Measurements from ENCODE around the gene SCAMP2. TPM values are rescaled to one million over a fixed set of nuclear protein-coding genes. Genes with fewer than 3 reads are reported as not detected.

The SCAMP2 gene
- total RNA-seq, 1 experiment from 2014 or later = 50.2 TPM

DNA sequence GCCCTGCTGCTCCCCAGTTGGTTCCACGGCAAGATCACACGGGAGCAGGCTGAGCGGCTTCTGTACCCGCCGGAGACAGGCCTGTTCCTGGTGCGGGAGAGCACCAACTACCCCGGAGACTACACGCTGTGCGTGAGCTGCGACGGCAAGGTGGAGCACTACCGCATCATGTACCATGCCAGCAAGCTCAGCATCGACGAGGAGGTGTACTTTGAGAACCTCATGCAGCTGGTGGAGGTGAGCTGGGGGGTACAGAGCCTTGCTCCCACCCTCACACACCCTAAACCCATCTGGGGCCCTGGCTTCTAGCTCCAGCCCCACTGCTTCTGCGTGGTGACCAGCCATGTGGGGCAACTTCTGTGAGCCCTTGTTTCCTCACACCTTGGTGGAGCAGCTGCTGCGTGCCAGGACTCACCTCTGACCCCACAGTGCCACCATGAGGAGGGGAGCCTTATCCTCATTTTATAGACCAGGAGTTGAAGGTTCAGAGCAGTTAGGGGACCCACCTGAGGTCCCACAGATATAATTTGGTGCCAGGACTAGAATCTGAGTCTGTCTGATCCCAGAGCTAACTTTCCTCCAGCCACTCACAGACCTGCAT is 73.8 kb downstream of the SCAMP2 start:
- peaks cover 11 to 36% (median 34%) of the 10 kb centered on the region in 3 experiments; a peak in 5 of 7 replicates for H3K36me3 Mint-ChIP-seq (ENCODE audit: insufficient read depth in 1 of 3, low read depth in 3 of 3)
- Histone ChIP-seq H3K9ac (ENCODE audit: extremely low read depth, insufficient read length, low read length) (no peak overlapping the region), H3K4ac (ENCODE audit: low read depth, low read length) (no peak overlapping the region), H3K56ac (ENCODE audit: insufficient read length, low read depth, low read length) (no peak overlapping the region), H4K5ac (ENCODE audit: insufficient read length, low read depth, low read length) (no peak overlapping the region), H4K8ac (replicated peaks; ENCODE audit: insufficient read length, low read depth, low read length) (no peak overlapping the region), H2AFZ (ENCODE audit: low read length) (no peak overlapping the region), H2BK120ac (ENCODE audit: low read depth, low read length, poor library complexity, severe bottlenecking) (no peak overlapping the region), H3T11ph (ENCODE audit: low read length) (no peak overlapping the region), H3K18ac (ENCODE audit: insufficient read length, low read depth, low read length) (no peak overlapping the region), H2BK20ac (ENCODE audit: low read depth, low read length, poor library complexity, severe bottlenecking) (no peak overlapping the region), H4K20me1 (ENCODE audit: control insufficient read depth, insufficient read depth, insufficient read length) (no peaks in the 10 kb centered on the region), H4K91ac (ENCODE audit: insufficient read length, low read depth, low read length) (no peak overlapping the region), H2BK12ac (ENCODE audit: insufficient read length, low read depth, low read length) (no peak overlapping the region), H3K9me3 (ENCODE audit: control insufficient read depth, low read depth, low read length) (no peaks in the 10 kb centered on the region), H3K23ac (ENCODE audit: insufficient read length, low read depth, low read length) (no peak overlapping the region), H2AK5ac (ENCODE audit: insufficient read length, low read length) (no peak overlapping the region), H2BK15ac (ENCODE audit: low read depth, low read length) (no peak overlapping the region), H3K14ac (ENCODE audit: insufficient read depth, low read length) (no peak overlapping the region; the same call in 1 of the 2 replicates), H3K27me3 (ENCODE audit: insufficient read depth, low read length) (no peaks in the 10 kb centered on the region), H3K79me2 (ENCODE audit: insufficient read depth, low read length) (no peaks in the 10 kb centered on the region), H3K4me2 (ENCODE audit: insufficient read depth, insufficient read length, low read length) (no peak overlapping the region), H3K27ac (ENCODE audit: insufficient read length, low read depth, low read length) (no peak overlapping the region), H3K23me2 (ENCODE audit: insufficient read length, low read depth, low read length, poor library complexity, severe bottlenecking) (no peaks in the 10 kb centered on the region), H3K79me1 (ENCODE audit: insufficient read depth, low read depth, low read length, poor library complexity, severe bottlenecking) (no peaks in the 10 kb centered on the region), H3K4me1 (ENCODE audit: insufficient read depth, low read length) (no peaks in the 10 kb centered on the region), H2BK5ac (ENCODE audit: insufficient read length, low read length) (no peak overlapping the region)
- WGBS (ENCODE audit: extremely low coverage, insufficient read length, low lambda C conversion rate) = no CpG with 5 or more reads among the region's 16 CpGs
- no peak for DNase-seq
- peaks cover 2 to 7% of the 10 kb centered on the region in 2 experiments for H3K4me1 Mint-ChIP-seq
- H3K27ac Mint-ChIP-seq = peak overlapping the region in 2 of 3 experiments; percentile 25 to 89; a peak in 1 of 7 replicates
- H3K27me3 Mint-ChIP-seq (ENCODE audit: low read depth) = no peaks in the 10 kb centered on the region
- no peaks in the 10 kb centered on the region for H3K9me3 Mint-ChIP-seq
- TF ChIP-seq, protein P1, sequence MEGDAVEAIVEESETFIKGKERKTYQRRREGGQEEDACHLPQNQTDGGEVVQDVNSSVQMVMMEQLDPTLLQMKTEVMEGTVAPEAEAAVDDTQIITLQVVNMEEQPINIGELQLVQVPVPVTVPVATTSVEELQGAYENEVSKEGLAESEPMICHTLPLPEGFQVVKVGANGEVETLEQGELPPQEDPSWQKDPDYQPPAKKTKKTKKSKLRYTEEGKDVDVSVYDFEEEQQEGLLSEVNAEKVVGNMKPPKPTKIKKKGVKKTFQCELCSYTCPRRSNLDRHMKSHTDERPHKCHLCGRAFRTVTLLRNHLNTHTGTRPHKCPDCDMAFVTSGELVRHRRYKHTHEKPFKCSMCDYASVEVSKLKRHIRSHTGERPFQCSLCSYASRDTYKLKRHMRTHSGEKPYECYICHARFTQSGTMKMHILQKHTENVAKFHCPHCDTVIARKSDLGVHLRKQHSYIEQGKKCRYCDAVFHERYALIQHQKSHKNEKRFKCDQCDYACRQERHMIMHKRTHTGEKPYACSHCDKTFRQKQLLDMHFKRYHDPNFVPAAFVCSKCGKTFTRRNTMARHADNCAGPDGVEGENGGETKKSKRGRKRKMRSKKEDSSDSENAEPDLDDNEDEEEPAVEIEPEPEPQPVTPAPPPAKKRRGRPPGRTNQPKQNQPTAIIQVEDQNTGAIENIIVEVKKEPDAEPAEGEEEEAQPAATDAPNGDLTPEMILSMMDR (conservative IDR thresholded peaks at IDR 0.05) = no peak; the same call in 2 of the 3 replicates
- H3K4me3 Mint-ChIP-seq = peak overlapping the region in 1 of 2 experiments; percentile 50; a peak in 1 of 5 replicates
